ENCODE data around the gene LMF1.

GRCh38 chr16:986411-986810 is 15.6 kb upstream of the LMF1 start:
- TF ChIP-seq CTCF (IDR thresholded peaks at IDR 0.05; ENCODE audit: insufficient read depth, low read length, poor library complexity, severe bottlenecking) (no peak), EZH2phosphoT487 (conservative IDR thresholded peaks at IDR 0.05; ENCODE audit: low read length) (no peak)

Data from SU-DHL-6 (cell line).